Stimulated activated naive CD8-positive, alpha-beta T cell treated with anti-CD3 and anti-CD28 coated beads, Interleukin-15, Interleukin-2, amounts not matched to agents 100 ng/mL and 50 ng/mL, for 24 hours (primary cell): ENCODE measurements around the gene ZDHHC18.
A peak's percentile ranks its signal among the peaks of the same experiment; 100 is the strongest.
"Not testable (repeated sequence)": the region's sequence is repeated elsewhere in the genome, so short reads cannot be mapped to it uniquely, and the experiment has no call there.

ENCODE experiments used
- H3K27ac Mint-ChIP-seq: one replicate; pipeline ENCODE4 v1.8.0; 2021; ENCODE audit warnings: mild to moderate bottlenecking, mixed read lengths
- H3K27me3 Mint-ChIP-seq: one replicate; pipeline ENCODE4 v1.8.0; 2021; ENCODE audit warnings: mixed read lengths
- H3K36me3 Mint-ChIP-seq: one replicate; pipeline ENCODE4 v1.8.0; 2021; ENCODE audit warnings: low read depth, mixed read lengths
- H3K4me1 Mint-ChIP-seq: one replicate; pipeline ENCODE4 v1.8.0; 2021; ENCODE audit warnings: low read depth, mixed read lengths
- H3K4me3 Mint-ChIP-seq: one replicate; pipeline ENCODE4 v1.8.0; 2021; ENCODE audit warnings: mild to moderate bottlenecking, mixed read lengths
- H3K9me3 Mint-ChIP-seq: one replicate; pipeline ENCODE4 v1.8.0; 2021; ENCODE audit warnings: mixed read lengths

Gene ZDHHC18

DNA sequence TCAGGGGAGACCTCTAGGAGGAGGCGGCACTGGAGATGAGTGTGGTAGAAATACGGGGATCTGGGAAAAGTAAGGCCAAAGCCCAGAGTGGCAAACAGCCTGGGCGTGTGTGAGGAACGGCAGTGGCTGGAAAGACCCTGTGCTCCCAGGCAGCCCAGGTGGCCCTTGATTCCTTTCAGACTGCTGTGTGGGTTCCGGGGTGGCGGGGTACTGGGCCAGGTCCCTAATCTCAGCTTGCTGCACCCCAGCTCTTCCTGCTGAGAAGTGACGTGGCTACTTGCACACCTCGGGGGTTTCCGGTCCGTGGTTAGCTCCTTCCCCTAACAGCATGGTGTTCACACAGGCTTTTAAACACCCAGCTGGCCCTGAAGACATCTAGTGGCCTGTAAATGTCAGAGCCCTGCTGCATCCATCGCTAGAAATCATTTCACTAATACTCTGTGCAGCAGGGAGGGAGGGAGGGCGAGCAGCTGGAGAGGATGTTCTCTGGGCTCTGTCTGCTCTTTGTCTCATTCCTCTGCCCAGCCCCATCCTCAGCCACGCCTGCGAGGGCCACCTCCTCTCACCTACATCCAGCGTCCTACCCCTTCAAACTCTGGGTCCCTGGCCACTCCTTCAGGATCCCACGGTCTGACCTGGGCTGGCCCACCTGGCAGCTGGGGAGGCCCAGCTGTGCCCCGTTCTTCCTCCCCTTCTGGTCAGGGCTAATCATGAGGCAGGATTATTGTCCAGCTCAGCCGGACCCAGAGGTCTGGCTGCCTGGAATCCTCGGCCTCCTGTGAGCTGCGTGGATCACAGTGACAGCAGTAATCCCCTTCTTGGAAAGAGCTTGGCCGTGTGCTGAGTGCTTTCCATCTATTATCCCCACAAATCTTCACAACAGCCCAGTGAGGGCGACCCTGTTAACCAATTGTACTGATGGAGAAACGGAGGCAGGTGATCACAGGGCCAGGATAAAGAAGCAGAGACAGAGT is 7.2 kb downstream of the ZDHHC18 start:
- Mint-ChIP-seq H3K27me3 (no peaks in the 10 kb centered on the region), H3K4me1 (peaks cover 67% of the 10 kb centered on the region), H3K4me3 (peak overlapping the region; percentile 74), H3K36me3 (peaks cover 70% of the 10 kb centered on the region), H3K9me3 (no peaks in the 10 kb centered on the region), H3K27ac (peak overlapping the region; percentile 96)

DNA sequence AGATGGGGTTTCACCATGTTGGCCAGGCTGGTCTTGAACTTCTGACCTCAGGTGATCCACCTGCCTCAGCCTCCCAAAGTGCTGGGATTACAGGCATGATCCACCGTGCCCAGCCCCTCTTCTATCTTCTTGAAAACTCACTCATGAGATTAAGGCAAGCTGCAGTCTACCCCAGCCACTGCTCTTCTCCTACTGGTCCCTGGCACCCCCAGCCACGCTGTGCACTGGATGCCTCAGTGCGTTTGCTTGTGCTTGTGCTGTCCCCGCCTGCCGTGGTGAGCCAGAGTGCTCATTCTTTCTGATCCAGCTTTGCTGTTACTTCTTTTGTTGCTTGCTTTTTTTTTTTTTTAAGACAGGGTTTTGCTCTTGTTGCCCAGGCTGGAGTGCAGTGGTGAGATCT is 11.2 kb downstream of the ZDHHC18 start:
- not testable (repeated sequence) for H3K9me3 Mint-ChIP-seq, H3K27ac Mint-ChIP-seq, H3K27me3 Mint-ChIP-seq, H3K4me3 Mint-ChIP-seq
- Mint-ChIP-seq H3K36me3 (peaks cover 60% of the 10 kb centered on the region), H3K4me1 (peaks cover 38% of the 10 kb centered on the region)

- Mint-ChIP-seq H3K4me3 (peak overlapping the region; percentile 20), H3K36me3 (peaks cover 54% of the 10 kb centered on the region), H3K9me3 (no peaks in the 10 kb centered on the region), H3K4me1 (peaks cover 27% of the 10 kb centered on the region), H3K27ac (peak overlapping the region; percentile 82), H3K27me3 (no peaks in the 10 kb centered on the region)
These were observed 12.2 kb downstream of the ZDHHC18 start for GRCh38 chr1:26838474-26839338.

DNA sequence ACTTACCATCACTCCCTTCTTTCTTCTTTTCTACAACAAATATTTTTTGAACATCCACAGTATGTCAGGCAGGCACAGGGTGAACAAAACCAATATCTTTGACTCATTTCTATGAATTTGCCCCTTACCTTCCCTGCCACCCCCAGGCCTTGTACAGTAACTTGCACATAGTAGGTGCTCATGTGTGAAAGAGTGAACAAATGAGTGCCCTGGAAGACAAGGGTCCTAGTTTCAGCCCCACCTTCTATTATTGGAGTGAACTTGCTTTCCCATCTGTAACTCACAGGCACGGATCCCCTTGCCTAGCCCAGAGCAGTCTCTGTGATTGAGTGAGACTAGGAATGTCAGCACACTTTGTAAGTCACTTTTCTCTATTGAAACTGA is 12.8 kb downstream of the ZDHHC18 start:
- Mint-ChIP-seq H3K4me3 (peak overlapping the region; percentile 20), H3K9me3 (no peaks in the 10 kb centered on the region), H3K36me3 (peaks cover 54% of the 10 kb centered on the region), H3K27me3 (no peaks in the 10 kb centered on the region), H3K27ac (peak overlapping the region; percentile 82), H3K4me1 (peaks cover 23% of the 10 kb centered on the region)

- peaks cover 21% of the 10 kb centered on the region for H3K4me1 Mint-ChIP-seq
- no peak overlapping the region for H3K4me3 Mint-ChIP-seq
- H3K9me3 Mint-ChIP-seq: no peaks in the 10 kb centered on the region
- H3K36me3 Mint-ChIP-seq: peaks cover 54% of the 10 kb centered on the region
- no peak overlapping the region for H3K27ac Mint-ChIP-seq
- no peaks in the 10 kb centered on the region for H3K27me3 Mint-ChIP-seq
These were observed 13.3 kb downstream of the ZDHHC18 start for GRCh38 chr1:26839779-26840178.

DNA sequence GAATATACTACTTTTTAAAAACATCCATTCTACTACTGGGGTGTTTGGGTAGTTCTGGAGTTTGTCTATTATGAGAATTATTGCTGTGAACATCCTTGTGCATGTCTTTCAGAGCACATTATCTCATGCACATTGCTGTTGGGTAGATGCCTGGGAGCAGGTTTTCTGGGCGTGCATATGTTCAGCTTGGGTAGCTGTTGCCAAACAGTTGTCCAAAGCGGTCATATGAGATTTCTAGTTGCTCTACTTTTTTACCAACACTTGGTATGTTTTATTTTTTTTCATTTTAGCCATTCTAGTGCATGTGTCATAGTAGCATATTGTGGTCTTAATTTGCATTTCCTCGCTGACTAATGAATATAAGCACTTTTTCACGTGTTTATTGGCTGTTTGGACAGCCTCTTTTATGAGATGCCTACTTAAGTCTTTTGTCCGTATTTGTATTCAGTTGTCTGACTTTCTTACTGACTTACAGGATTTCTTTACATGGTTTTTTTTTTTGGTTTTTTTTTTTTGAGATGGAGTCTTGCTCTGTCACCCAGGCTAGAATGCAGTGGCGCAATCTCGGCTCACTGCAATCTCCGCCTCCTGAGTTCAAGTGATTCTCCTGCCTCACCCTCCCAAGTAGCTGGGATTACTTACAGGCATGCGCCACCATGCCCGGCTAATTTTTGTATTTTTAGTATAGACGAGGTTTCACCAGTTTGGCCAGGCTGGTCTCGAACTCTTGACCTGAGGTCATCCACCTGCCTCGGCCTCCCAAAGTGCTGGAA is 18.1 kb downstream of the ZDHHC18 start:
- H3K4me3 Mint-ChIP-seq: no peak overlapping the region
- H3K27ac Mint-ChIP-seq: no peak overlapping the region
- no peaks in the 10 kb centered on the region for H3K27me3 Mint-ChIP-seq
- no peaks in the 10 kb centered on the region for H3K9me3 Mint-ChIP-seq
- H3K4me1 Mint-ChIP-seq: peaks cover 5% of the 10 kb centered on the region
- H3K36me3 Mint-ChIP-seq: peaks cover 49% of the 10 kb centered on the region

DNA sequence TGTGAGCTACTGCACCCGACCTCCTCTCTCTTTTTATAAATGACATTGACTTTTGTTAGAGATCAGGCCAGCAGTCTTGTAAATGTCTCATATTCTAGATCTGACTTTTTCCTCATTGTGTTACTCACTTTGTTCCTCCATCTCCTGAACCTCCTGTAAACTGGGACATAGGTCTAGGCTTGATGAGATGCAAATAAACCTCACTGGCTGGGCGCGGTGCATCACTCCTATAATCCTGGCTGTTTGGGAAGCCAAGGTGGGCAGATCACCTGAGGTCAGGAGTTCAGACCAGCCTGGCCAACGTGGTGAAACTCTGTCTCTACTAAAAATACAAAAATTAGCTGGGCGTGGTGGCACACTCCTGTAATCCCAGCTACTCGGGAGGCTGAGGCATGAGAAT is 21.3 kb downstream of the ZDHHC18 start:
- H3K4me1 Mint-ChIP-seq, H3K9me3 Mint-ChIP-seq, H3K27ac Mint-ChIP-seq, H3K27me3 Mint-ChIP-seq, H3K4me3 Mint-ChIP-seq: not testable (repeated sequence)
- H3K36me3 Mint-ChIP-seq: peaks cover 67% of the 10 kb centered on the region

DNA sequence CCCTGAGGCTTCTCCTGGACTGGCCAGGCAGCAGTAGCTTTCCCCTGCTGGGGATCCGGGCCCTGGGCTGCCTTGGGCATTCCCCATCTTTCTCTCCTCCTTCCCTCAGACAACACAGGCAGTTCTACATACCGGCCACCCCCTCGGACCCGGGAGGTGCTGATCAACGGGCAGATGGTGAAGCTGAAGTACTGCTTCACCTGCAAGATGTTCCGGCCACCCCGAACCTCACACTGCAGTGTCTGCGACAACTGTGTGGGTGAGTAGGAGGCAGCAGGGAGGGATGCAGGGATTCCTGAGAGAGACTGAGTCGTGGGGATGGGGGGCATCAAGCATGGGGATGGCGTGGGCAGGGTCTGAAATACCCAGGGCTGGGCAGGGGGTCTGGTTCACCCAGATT is 22.0 kb downstream of the ZDHHC18 start:
- Mint-ChIP-seq H3K4me3 (no peak overlapping the region), H3K4me1 (peaks cover 5% of the 10 kb centered on the region), H3K27ac (no peak overlapping the region), H3K27me3 (no peaks in the 10 kb centered on the region), H3K36me3 (peaks cover 71% of the 10 kb centered on the region), H3K9me3 (no peaks in the 10 kb centered on the region)

GRCh38 chr1:26848941-26849774 is 22.7 kb downstream of the ZDHHC18 start:
- Mint-ChIP-seq H3K27me3 (no peaks in the 10 kb centered on the region), H3K4me3 (no peak overlapping the region), H3K27ac (peak overlapping the region; percentile 61), H3K9me3 (no peaks in the 10 kb centered on the region), H3K4me1 (peaks cover 5% of the 10 kb centered on the region), H3K36me3 (peaks cover 70% of the 10 kb centered on the region)

GRCh38 chr1:26851106-26851684 is 24.7 kb downstream of the ZDHHC18 start:
- Mint-ChIP-seq H3K9me3 (no peaks in the 10 kb centered on the region), H3K4me3 (no peak overlapping the region)

GRCh38 chr1:26852701-26853100 is 26.2 kb downstream of the ZDHHC18 start:
- Mint-ChIP-seq H3K36me3 (peaks cover 73% of the 10 kb centered on the region), H3K27ac (no peak overlapping the region), H3K4me3 (no peak overlapping the region), H3K27me3 (no peaks in the 10 kb centered on the region), H3K4me1 (no peaks in the 10 kb centered on the region), H3K9me3 (no peaks in the 10 kb centered on the region)

More at GRCh38 chr1:26851106-26851684, 24.7 kb downstream of the ZDHHC18 start:
- Mint-ChIP-seq H3K36me3 (peaks cover 81% of the 10 kb centered on the region), H3K4me1 (no peaks in the 10 kb centered on the region), H3K27me3 (no peaks in the 10 kb centered on the region), H3K27ac (no peak overlapping the region)

DNA sequence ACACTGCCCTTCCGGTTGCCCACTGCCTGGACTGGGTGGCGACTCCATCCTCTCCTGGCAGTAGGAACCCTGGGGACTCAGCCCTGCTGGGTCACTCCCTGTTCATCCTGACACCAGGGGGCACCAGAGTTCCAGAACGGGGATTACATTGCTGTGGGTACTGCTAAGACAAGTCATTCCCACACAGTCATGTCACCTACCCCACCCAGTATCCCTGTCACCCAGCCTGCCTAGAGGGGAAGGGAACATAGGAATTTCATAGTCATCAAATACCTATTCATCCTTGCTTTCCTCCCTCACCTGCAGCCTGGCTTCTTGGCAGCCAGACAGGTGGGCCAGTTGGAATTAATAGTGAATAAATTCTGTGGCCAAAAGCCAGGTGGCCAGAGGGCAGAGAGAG is 26.7 kb downstream of the ZDHHC18 start:
- no peaks in the 10 kb centered on the region for H3K4me1 Mint-ChIP-seq
- H3K27ac Mint-ChIP-seq: no peak overlapping the region
- no peaks in the 10 kb centered on the region for H3K9me3 Mint-ChIP-seq
- no peak overlapping the region for H3K4me3 Mint-ChIP-seq
- H3K36me3 Mint-ChIP-seq: peaks cover 68% of the 10 kb centered on the region
- H3K27me3 Mint-ChIP-seq: no peaks in the 10 kb centered on the region

DNA sequence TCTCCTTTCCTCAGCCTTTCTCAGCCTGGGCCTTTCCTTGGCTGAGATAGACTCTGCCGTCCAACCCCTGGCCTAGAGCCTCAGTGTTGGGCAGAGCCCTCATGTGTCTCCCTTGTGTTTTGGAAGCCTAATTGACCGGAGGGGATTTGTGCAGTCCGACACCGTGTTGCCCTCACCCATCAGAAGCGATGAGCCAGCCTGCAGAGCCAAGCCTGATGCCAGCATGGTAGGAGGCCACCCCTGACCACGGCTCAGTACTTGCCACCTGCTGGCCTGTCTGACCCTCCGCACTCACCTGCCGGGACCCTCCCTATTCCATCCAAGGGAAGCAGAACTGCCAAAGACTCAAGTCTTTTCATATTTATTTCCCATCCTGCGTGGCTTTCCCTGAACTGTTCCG is 27.1 kb downstream of the ZDHHC18 start:
- Mint-ChIP-seq H3K36me3 (peaks cover 64% of the 10 kb centered on the region), H3K4me3 (no peak overlapping the region), H3K27me3 (no peaks in the 10 kb centered on the region), H3K4me1 (no peaks in the 10 kb centered on the region), H3K27ac (no peak overlapping the region), H3K9me3 (no peaks in the 10 kb centered on the region)

GRCh38 chr1:26854906-26855305 is 28.4 kb downstream of the ZDHHC18 start:
- Mint-ChIP-seq H3K9me3 (no peaks in the 10 kb centered on the region), H3K4me1 (no peaks in the 10 kb centered on the region), H3K4me3 (no peak overlapping the region), H3K36me3 (peaks cover 53% of the 10 kb centered on the region), H3K27me3 (no peaks in the 10 kb centered on the region), H3K27ac (peak overlapping the region; percentile 19)
